SK-N-SH (cell line): ENCODE data around the gene TMEM140. TPM values are rescaled to one million over a fixed set of nuclear protein-coding genes. Genes with fewer than 3 reads are reported as not detected.

Experiments used
- CTCF ChIA-PET: fragments of 300-600, 350-600 bp; formaldehyde crosslinking; extraction: SDS; loops from one replicate; lab custom pipeline; 2021; lab: Yijun Ruan, JAX
- POLR2A ChIA-PET: fragments of 350-600 bp; sonication (Branson Sonifier 250); formaldehyde crosslinking; extraction: SDS; loops from one replicate; lab custom pipeline; 2020; ENCODE audit warnings: antibody characterized with exemption, inconsistent platforms; lab: Yijun Ruan, JAX
- DNase-seq: peaks from one replicate; pipeline ENCODE4 v3.0.0; 2012
- H2AFZ ChIP-seq: fragments of 200-600 bp; sonication (generic); 2 replicates; pipeline ENCODE4 v1.8.1; 2016; ENCODE audit warnings: antibody characterized with exemption, mild to moderate bottlenecking, low read depth
- H3F3A ChIP-seq: fragments of 200-600 bp; sonication (generic); replicated peaks from 2 replicates; pipeline ENCODE3; 2016; ENCODE audit warnings: antibody characterized with exemption, mild to moderate bottlenecking; ENCODE audit not compliant: insufficient read depth
- H3K27ac ChIP-seq, 2 experiments: fragments of 200-500 bp in 1 of 2; fragments of 200-600 bp in 1 of 2; sonication (Bioruptor generic) in 1 of 2; sonication (generic), shearing (Covaris generic) in 1 of 2; 2 replicates each; pipeline versions ENCODE4 v1.5.1 to v1.6.1; 2014 to 2016; ENCODE audit warnings: low read depth in 2 of 2, inconsistent platforms in 1 of 2, low read length in 1 of 2, mild to moderate bottlenecking in 1 of 2, mixed read lengths in 1 of 2
- H3K27me3 ChIP-seq: fragments of 200-600 bp; sonication (generic), shearing (Covaris generic); 2 replicates; pipeline ENCODE4 v1.6.1; 2016; ENCODE audit warnings: mixed run types; ENCODE audit not compliant: insufficient read depth
- H3K36me3 ChIP-seq, 2 experiments: fragments of 200-500 bp in 1 of 2; fragments of 200-600 bp in 1 of 2; sonication (Bioruptor generic) in 1 of 2; sonication (generic) in 1 of 2; replicated peaks in 1 of 2; 2 replicates each; pipeline versions ENCODE3 to v1.5.1; 2014 to 2016; ENCODE audit warnings: low read length in 1 of 2, mild to moderate bottlenecking in 1 of 2; ENCODE audit not compliant: insufficient read depth in 2 of 2, control insufficient read depth in 1 of 2
- H3K4me1 ChIP-seq, 2 experiments: fragments of 200-500 bp in 1 of 2; fragments of 200-600 bp in 1 of 2; sonication (Bioruptor generic) in 1 of 2; sonication (generic), shearing (Covaris generic) in 1 of 2; 2 replicates each; pipeline versions ENCODE4 v1.5.1 to v1.6.1; 2014 to 2016; ENCODE audit warnings: low read depth in 1 of 2, low read length in 1 of 2, mixed run types in 1 of 2; ENCODE audit not compliant: insufficient read depth in 2 of 2, control insufficient read depth in 1 of 2
- H3K4me2 ChIP-seq: fragments of 200-600 bp; sonication (generic), shearing (Covaris generic); 2 replicates; pipeline ENCODE4 v1.6.1; 2017; ENCODE audit warnings: mixed run types
- H3K4me3 ChIP-seq, 2 experiments: fragments of 200-500 bp in 1 of 2; fragments of 200-600 bp in 1 of 2; sonication (Bioruptor generic) in 1 of 2; sonication (generic), shearing (Covaris generic) in 1 of 2; 2 replicates each; pipeline versions ENCODE4 v1.5.1 to v1.8.1; 2014 to 2016; ENCODE audit warnings: low read depth in 2 of 2, inconsistent platforms in 1 of 2, low read length in 1 of 2, mild to moderate bottlenecking in 1 of 2, mixed read lengths in 1 of 2, moderate library complexity in 1 of 2
- H3K79me2 ChIP-seq: fragments of 200-600 bp; sonication (generic); 2 replicates; pipeline ENCODE4 v1.8.1; 2017; ENCODE audit warnings: mild to moderate bottlenecking; ENCODE audit not compliant: insufficient read depth
- H3K9ac ChIP-seq: fragments of 200-600 bp; sonication (generic); 2 replicates; pipeline ENCODE4 v1.6.1; 2017; ENCODE audit warnings: mixed run types
- H3K9me2 ChIP-seq: fragments of 200-600 bp; sonication (generic); 2 replicates; pipeline ENCODE4 v1.6.1; 2017; ENCODE audit warnings: mixed run types
- H3K9me3 ChIP-seq: fragments of 200-600 bp; sonication (generic); 2 replicates; pipeline ENCODE4 v1.6.1; 2017; ENCODE audit warnings: mixed run types, mild to moderate bottlenecking, moderate library complexity
- H4K20me1 ChIP-seq: fragments of 200-600 bp; sonication (generic); 2 replicates; pipeline ENCODE4 v1.6.1; 2017; ENCODE audit warnings: mild to moderate bottlenecking, mixed run types; ENCODE audit not compliant: insufficient read depth
- EP300 ChIP-seq, 2 experiments: IDR thresholded peaks; 2 replicates each; pipeline versions ENCODE4 v1.4.0 to v1.6.1; 2012; ENCODE audit warnings: borderline replicate concordance in 1 of 2, low read depth in 1 of 2, low read length in 1 of 2
- EZH2phosphoT487 ChIP-seq: fragments of 200-600 bp; sonication (generic); IDR thresholded peaks from 2 replicates; pipeline ENCODE4 v1.6.1; 2017; ENCODE audit warnings: low read depth, mixed run types, mild to moderate bottlenecking, antibody characterized with exemption, moderate library complexity, borderline replicate concordance
- GABPA ChIP-seq: IDR thresholded peaks from 2 replicates; pipeline ENCODE4 v1.4.0; 2012; ENCODE audit warnings: low read depth, mild to moderate bottlenecking
- GATA2 ChIP-seq: sonication (generic); formaldehyde crosslinking; IDR thresholded peaks from 2 replicates; pipeline ENCODE4 v1.5.0; 2020; ENCODE audit warnings: mild to moderate bottlenecking, missing genetic modification reagents
- MAX ChIP-seq: IDR thresholded peaks from 2 replicates; pipeline ENCODE4 v1.4.0; 2012; ENCODE audit warnings: low read depth
- MEF2A ChIP-seq: IDR thresholded peaks from 2 replicates; pipeline ENCODE4 v1.4.0; 2012; ENCODE audit warnings: low read depth, borderline replicate concordance
- NRF1 ChIP-seq: IDR thresholded peaks from 2 replicates; pipeline ENCODE4 v1.6.1; 2012; ENCODE audit warnings: low read depth, mild to moderate bottlenecking, low read length
- PBX3 ChIP-seq: IDR thresholded peaks from 2 replicates; pipeline ENCODE4; 2012
- RCOR1 ChIP-seq: fragments of 150-350 bp; IDR thresholded peaks from 2 replicates; pipeline ENCODE4 v1.6.1; 2017; ENCODE audit warnings: antibody characterized with exemption, low read length
- SMC3 ChIP-seq: IDR thresholded peaks from 2 replicates; pipeline ENCODE4 v1.6.1; 2012; ENCODE audit warnings: low read depth, low read length, improper control_type of control experiment
- TAF1 ChIP-seq: IDR thresholded peaks from 2 replicates; pipeline ENCODE4 v1.6.1; 2012; ENCODE audit warnings: low read depth, mild to moderate bottlenecking, low read length, moderate library complexity, borderline replicate concordance
- TCF12 ChIP-seq: IDR thresholded peaks from 2 replicates; pipeline ENCODE4 v1.4.0; 2012
- ZBTB33 ChIP-seq: IDR thresholded peaks from 2 replicates; pipeline ENCODE4 v1.4.0; 2012; ENCODE audit warnings: low read depth, borderline replicate concordance
- WGBS: methylation state at CpG from one replicate; pipeline ENCODE4 v1.1.6; 2017; ENCODE audit warnings: low lambda C conversion rate; 5-methylcytosine and 5-hydroxymethylcytosine counted together
- polyA plus RNA-seq, 3 experiments: library from polyadenylated mRNA; depleted of rRNA; stranded (reverse); fragments of >200 nt; gene quantifications; 2 replicates each; pipeline ENCODE4 v1.2.3, GENCODE V29; 2012
- TF ChIP-seq, protein P1 (sequence below): fragments of 150-350 bp; IDR thresholded peaks from 2 replicates; pipeline ENCODE4 v1.6.1; 2016; ENCODE audit warnings: mild to moderate bottlenecking, low read depth, low read length

Gene TMEM140
- polyA plus RNA-seq, 1 of the 3 experiments (the other 2 are of a cell fraction), result 0.12 TPM

DNA sequence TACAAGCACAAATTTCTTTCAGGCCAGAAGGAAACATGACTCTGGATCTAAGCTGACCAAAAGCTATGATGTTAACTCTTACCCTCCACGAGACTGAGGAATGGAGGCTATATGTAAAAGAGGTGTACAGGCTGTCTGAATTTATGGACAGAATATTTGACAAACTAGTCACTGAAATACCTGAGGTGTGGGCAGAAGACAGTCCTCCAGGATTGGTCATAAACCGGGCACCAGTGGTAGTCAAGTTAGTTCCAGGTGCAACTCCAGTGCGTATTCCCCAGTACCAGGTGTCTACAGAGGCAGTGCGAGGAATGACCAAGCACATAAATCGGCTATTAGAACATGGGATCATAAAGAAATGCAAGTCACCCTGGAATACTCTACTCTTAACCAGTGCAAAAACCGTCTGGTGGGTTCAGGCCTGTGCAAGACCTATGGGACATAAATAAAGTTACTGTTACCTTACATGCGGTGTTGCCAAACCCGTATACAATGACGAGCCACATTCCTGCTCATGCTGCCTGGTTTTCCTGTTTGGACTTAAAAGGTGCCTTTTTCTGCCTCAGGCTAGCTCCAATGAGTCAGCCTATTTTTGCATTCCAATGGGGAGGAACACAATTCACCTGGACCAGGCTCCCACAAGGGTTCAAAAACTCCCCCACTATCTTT, 29.3 kb downstream of the TMEM140 start (continued):
- no peak for TF ChIP-seq EP300 (IDR thresholded peaks at IDR 0.05; ENCODE audit: borderline replicate concordance in 1 of 2, low read depth in 1 of 2, low read length in 1 of 2)
- no peak for TF ChIP-seq TAF1
- no peak for TF ChIP-seq EZH2phosphoT487
- no peak for TF ChIP-seq RCOR1
- TF ChIP-seq MAX, result no peak
- no peak for TF ChIP-seq GABPA
- no peak for TF ChIP-seq SMC3
- TF ChIP-seq GATA2, result no peak

- Histone ChIP-seq H3K79me2 (no peaks in the 10 kb centered on the region), H3K36me3 (peaks cover 0 to 8% of the 10 kb centered on the region in 2 experiments), H3K27me3 (no peaks in the 10 kb centered on the region), H3K9ac (no peak overlapping the region), H3K4me2 (no peak overlapping the region), H3K9me2 (no peaks in the 10 kb centered on the region), H4K20me1 (no peaks in the 10 kb centered on the region), H2AFZ (no peak overlapping the region)
- POLR2A ChIA-PET, result no interaction called here
- 84% methylated on average over 13 of the region's 13 CpGs for WGBS
- CTCF ChIA-PET, result interaction anchor here (6.1 kb wide), 1 partner anchor 8 kb away, joined by 36 read pairs; the partner anchor contains the start of gene CYREN
- DNase-seq, result no peak
- TF ChIP-seq SMC3, result no peak
- TF ChIP-seq MEF2A, result no peak
- TF ChIP-seq, all 33 proteins: peak for 0
- no peaks in the 10 kb centered on the region for H3K4me1 ChIP-seq
- no peaks in the 10 kb centered on the region for H3F3A ChIP-seq
- H3K4me3 ChIP-seq, result no peak overlapping the region
- no peak overlapping the region for H3K27ac ChIP-seq
- H3K9me3 ChIP-seq, result peaks cover 28% of the 10 kb centered on the region
These were observed 30.5 kb downstream of the TMEM140 start for GRCh38 chr7:135178364-135178763.

- 73% methylated on average over 8 of the region's 8 CpGs for WGBS
- TF ChIP-seq MEF2A (no peak), TCF12 (no peak), NRF1 (no peak), ZBTB33 (no peak), GABPA (no peak), TAF1 (no peak), PBX3 (no peak), SMC3 (no peak)
- TF ChIP-seq, protein P1, sequence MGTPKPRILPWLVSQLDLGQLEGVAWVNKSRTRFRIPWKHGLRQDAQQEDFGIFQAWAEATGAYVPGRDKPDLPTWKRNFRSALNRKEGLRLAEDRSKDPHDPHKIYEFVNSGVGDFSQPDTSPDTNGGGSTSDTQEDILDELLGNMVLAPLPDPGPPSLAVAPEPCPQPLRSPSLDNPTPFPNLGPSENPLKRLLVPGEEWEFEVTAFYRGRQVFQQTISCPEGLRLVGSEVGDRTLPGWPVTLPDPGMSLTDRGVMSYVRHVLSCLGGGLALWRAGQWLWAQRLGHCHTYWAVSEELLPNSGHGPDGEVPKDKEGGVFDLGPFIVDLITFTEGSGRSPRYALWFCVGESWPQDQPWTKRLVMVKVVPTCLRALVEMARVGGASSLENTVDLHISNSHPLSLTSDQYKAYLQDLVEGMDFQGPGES, result no peak
These were observed 31.6 kb downstream of the TMEM140 start for GRCh38 chr7:135179321-135179925.

More at GRCh38 chr7:135179321-135179925, 31.6 kb downstream of the TMEM140 start:
- Histone ChIP-seq H3K27me3 (no peaks in the 10 kb centered on the region), H3K4me3 (no peak overlapping the region), H3K9ac (no peak overlapping the region), H3K27ac (no peak overlapping the region), H3K9me2 (no peaks in the 10 kb centered on the region), H3K36me3 (peaks cover 8 to 11% of the 10 kb centered on the region in 2 experiments), H3F3A (no peaks in the 10 kb centered on the region), H3K79me2 (no peaks in the 10 kb centered on the region), H3K9me3 (peaks cover 28% of the 10 kb centered on the region), H2AFZ (no peak overlapping the region), H4K20me1 (no peaks in the 10 kb centered on the region), H3K4me2 (no peak overlapping the region), H3K4me1 (no peaks in the 10 kb centered on the region)
- ChIA-PET CTCF (interaction anchor here (1.6 to 6.1 kb wide), 2 partner anchors 9 to 23 kb away, joined by 7 to 36 read pairs; partner anchors contain the start of gene CYREN), POLR2A (interaction anchor here (0.5 to 1.4 kb wide), 2 partner anchors 32 to 95 kb away, joined by 3 read pairs; partner anchors contain the start of gene WDR91)
- no peak for DNase-seq
